GM12878 (cell line): Measurements from ENCODE around the gene COA1. TPM values are rescaled to one million over a fixed set of nuclear protein-coding genes. Genes with fewer than 3 reads are reported as not detected.

Source experiments
- ATAC-seq: fragments of 200-7000 bp; cut with Tn5 transposase; 3 replicates; pipeline ENCODE4 v1.9.1; 2020; ENCODE audit warnings: mild to moderate bottlenecking, moderate library complexity
- BruUV-seq: library from RNA; stranded (reverse); fragments of 400-500 nt; replicated peaks from 2 replicates; lab custom pipeline; 2021; lab: Mats Ljungman, UMichigan
- CTCF ChIA-PET: fragments of 300-600 bp; sonication (Branson Sonifier 250); formaldehyde crosslinking; extraction: SDS; loops from one replicate; lab custom pipeline; 2021; ENCODE audit warnings: inconsistent platforms; lab: Yijun Ruan, JAX
- POLR2A ChIA-PET: fragments of 350-600 bp; formaldehyde crosslinking; extraction: SDS; loops from one replicate; lab custom pipeline; 2021; ENCODE audit warnings: inconsistent platforms; lab: Charles Lee
- RAD21 ChIA-PET: fragments of 300-600 bp; sonication (Branson Sonifier 250); formaldehyde crosslinking; loops from one replicate; lab custom pipeline; 2023; ENCODE audit warnings: antibody characterized with exemption; ENCODE audit not compliant: unreplicated experiment; lab: Charles Lee
- SMC1A ChIA-PET: fragments of 300-600 bp; sonication (Branson Sonifier 250); formaldehyde crosslinking; loops from one replicate; lab custom pipeline; 2023; ENCODE audit not compliant: unreplicated experiment, uncharacterized antibody; lab: Charles Lee
- DNase-seq: peaks from one replicate; pipeline ENCODE4 v3.0.0-alpha.2; 2011; ENCODE audit warnings: low read depth, low spot score
- FAIRE-seq: peaks from 3 replicates; lab custom pipeline; 2011; peaks lifted over from hg19 to GRCh38; lab: Jason Lieb, UNC
- H2AFZ ChIP-seq: 2 replicates; pipeline ENCODE4 v1.6.0; 2011; ENCODE audit warnings: low read depth, low read length, control low read depth; ENCODE audit not compliant: control insufficient read depth
- H3K27ac ChIP-seq: 2 replicates; pipeline ENCODE4 v1.5.1; 2011; ENCODE audit warnings: control low read depth; ENCODE audit not compliant: control insufficient read depth, insufficient read depth
- H3K27me3 ChIP-seq, 2 experiments: replicated peaks in 1 of 2; 2 replicates each; pipeline versions ENCODE4 v1.6.0 to v1.6.1; 2011; ENCODE audit warnings: low read length in 1 of 2; ENCODE audit not compliant: control insufficient read depth in 2 of 2, insufficient read depth in 2 of 2
- H3K36me3 ChIP-seq, 2 experiments: 2 replicates each; pipeline ENCODE4 v1.5.1; 2011; ENCODE audit warnings: low read length in 1 of 2; ENCODE audit not compliant: control insufficient read depth in 2 of 2, insufficient read depth in 2 of 2
- H3K4me1 ChIP-seq: 2 replicates; pipeline ENCODE4 v1.6.1; 2011; ENCODE audit warnings: mild to moderate bottlenecking, low read length, moderate library complexity, mixed read lengths; ENCODE audit not compliant: control insufficient read depth, insufficient read depth
- H3K4me2 ChIP-seq: 2 replicates; pipeline ENCODE4 v1.6.0; 2011; ENCODE audit warnings: control low read depth; ENCODE audit not compliant: control insufficient read depth, insufficient read depth
- H3K4me3 ChIP-seq: fragments of 200-600 bp; sonication (generic); 2 replicates; pipeline ENCODE4 v1.5.1; 2016
- H3K79me2 ChIP-seq: 2 replicates; pipeline ENCODE4 v1.6.0; 2011; ENCODE audit warnings: low read length; ENCODE audit not compliant: control insufficient read depth, insufficient read depth
- H3K9ac ChIP-seq: 2 replicates; pipeline ENCODE4 v1.8.0; 2011; ENCODE audit warnings: low read length, control low read depth, mixed read lengths; ENCODE audit not compliant: control insufficient read depth, insufficient read depth
- H3K9me3 ChIP-seq: replicated peaks from 3 replicates; pipeline ENCODE4 v1.5.1; 2011; ENCODE audit warnings: mild to moderate bottlenecking, low read length; ENCODE audit not compliant: control insufficient read depth, insufficient read depth
- H4K20me1 ChIP-seq: 2 replicates; pipeline ENCODE4 v1.6.0; 2011; ENCODE audit not compliant: control insufficient read depth, insufficient read depth
- BACH1 ChIP-seq: fragments of 450-650 bp; IDR thresholded peaks from 2 replicates; pipeline ENCODE4 v1.6.1; 2017; ENCODE audit warnings: mild to moderate bottlenecking, borderline replicate concordance
- BHLHE40 ChIP-seq, 2 experiments: fragments of 450-650 bp in 1 of 2; IDR thresholded peaks; 2 replicates each; pipeline ENCODE4 v1.6.1; 2011 to 2017; ENCODE audit warnings: low read depth in 2 of 2, borderline replicate concordance in 1 of 2, improper control_type of control experiment in 1 of 2, low read length in 1 of 2, mild to moderate bottlenecking in 1 of 2
- CEBPB ChIP-seq, 2 experiments: fragments of 150-350 bp in 1 of 2; IDR thresholded peaks; 2 replicates each; pipeline ENCODE4 v1.6.1; 2012 to 2014; ENCODE audit warnings: low read depth in 2 of 2, low read length in 2 of 2, borderline replicate concordance in 1 of 2, inconsistent platforms in 1 of 2
- CUX1 ChIP-seq: IDR thresholded peaks from 2 replicates; pipeline ENCODE4 v1.6.1; 2012; ENCODE audit warnings: improper control_type of control experiment, low read depth, low read length; ENCODE audit not compliant: insufficient replicate concordance
- KLF5 ChIP-seq: fragments of 450-650 bp; IDR thresholded peaks from 2 replicates; pipeline ENCODE4 v1.6.1; 2014; ENCODE audit warnings: mild to moderate bottlenecking; ENCODE audit not compliant: partially characterized antibody
- POLR2A ChIP-seq: IDR thresholded peaks from 2 replicates; pipeline ENCODE4 v1.6.1; 2011; ENCODE audit warnings: low read depth, mild to moderate bottlenecking, low read length
- POLR2AphosphoS2 ChIP-seq: IDR thresholded peaks from 2 replicates; pipeline ENCODE4 v1.6.1; 2011; ENCODE audit warnings: low read depth, mild to moderate bottlenecking, low read length, improper control_type of control experiment, moderate library complexity
- RAD51 ChIP-seq: fragments of 450-650 bp; IDR thresholded peaks from 2 replicates; pipeline ENCODE4 v1.6.1; 2016; ENCODE audit warnings: moderate library complexity, mild to moderate bottlenecking, inconsistent platforms
- SIX5 ChIP-seq: IDR thresholded peaks from 2 replicates; pipeline ENCODE4 v1.6.1; 2011; ENCODE audit warnings: mild to moderate bottlenecking, low read depth, low read length, moderate library complexity; ENCODE audit not compliant: severe bottlenecking
- SREBF2 ChIP-seq: IDR thresholded peaks from 2 replicates; pipeline ENCODE4 v1.6.1; 2012; ENCODE audit warnings: mild to moderate bottlenecking, low read length
- WRNIP1 ChIP-seq: IDR thresholded peaks from 2 replicates; pipeline ENCODE4 v1.6.1; 2011; ENCODE audit warnings: low read depth, low read length, improper control_type of control experiment, borderline replicate concordance
- WGBS: methylation state at CpG from one replicate; pipeline ENCODE4 v1.1.6; 2016; ENCODE audit warnings: low lambda C conversion rate; ENCODE audit not compliant: insufficient replicate concordance, insufficient coverage; ENCODE audit errors: missing lambda C conversion rate; 5-methylcytosine and 5-hydroxymethylcytosine counted together
- in situ Hi-C: fragments of 300-500 bp; cut with MboI; formaldehyde crosslinking; loops from 9 replicates; pipeline ENCODE4 v1.14.3; 2018; ENCODE audit warnings: mixed read lengths
- intact Hi-C: fragments of 100-400 bp; cut with micrococcal nuclease; formaldehyde crosslinking; loops from one replicate; pipeline ENCODE4 v1.14.2; 2022; ENCODE audit not compliant: unreplicated experiment
- polyA plus RNA-seq, 11 experiments: library from polyadenylated mRNA; depleted of rRNA in 4 of 11; unstranded in 6 of 11; stranded (reverse) in 5 of 11; fragments of >200 nt; fragmentation: Nextera tagmentation in 4 of 11; fragmentation: Illumina TruSeq in 1 of 11; extraction: Ambion mirVana in 4 of 11; extraction: Trizol in 1 of 11; gene quantifications; 1 replicate in 1 of 11; 2 replicates in 10 of 11; pipeline versions ENCODE4 v1.2.1 to v1.2.3, GENCODE V29; 2011 to 2016; ENCODE audit warnings: inconsistent platforms in 2 of 11, missing spikeins in 2 of 11, low read depth in 1 of 11
- total RNA-seq, 4 experiments: library from RNA; depleted of rRNA in 3 of 4; stranded (reverse); fragments of >200 nt in 3 of 4; fragmentation: Illumina TruSeq in 1 of 4; extraction: Trizol in 1 of 4; gene quantifications; 2 replicates each; pipeline versions ENCODE4 v1.2.1 to v1.2.3, GENCODE V29; 2013 to 2021

Gene COA1
- total and polyA plus RNA-seq, 10 of the 15 experiments (the other 5 are each of a cell fraction or from before 2014, with no cell fraction given), result 83.1 to 258 (median 111) TPM

DNA sequence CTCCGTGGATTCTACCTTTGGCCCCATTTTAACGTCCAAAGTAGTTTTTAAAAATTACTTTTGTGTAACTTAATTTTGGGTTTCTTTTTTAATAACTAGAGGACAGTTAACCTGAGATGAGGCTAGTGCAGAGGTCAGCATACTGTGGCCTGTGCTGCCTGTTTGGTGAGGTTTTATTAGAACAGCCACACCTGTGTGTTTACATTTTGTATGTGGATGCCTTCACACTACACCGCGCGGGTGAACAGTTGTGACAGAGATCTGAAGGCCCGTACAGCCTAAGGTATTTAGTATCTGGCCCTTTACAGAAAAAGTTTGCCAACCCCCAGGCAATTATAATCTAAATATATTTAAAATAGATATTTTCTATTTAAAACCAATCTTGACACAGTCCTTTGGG, 99.5 kb downstream of the COA1 start:
- no peak overlapping the region for H2AFZ ChIP-seq
- no peak overlapping the region for H3K27ac ChIP-seq
- ATAC-seq (no peak), FAIRE-seq (no peak), DNase-seq (no peak)
- peaks cover 17% of the 10 kb centered on the region; the same call in 1 of the 2 replicates for H3K4me1 ChIP-seq
- no peaks in the 10 kb centered on the region for H3K27me3 ChIP-seq
- H4K20me1 ChIP-seq, result no peaks in the 10 kb centered on the region; the same call in 1 of the 2 replicates
- H3K9me3 ChIP-seq, result no peaks in the 10 kb centered on the region
- POLR2A ChIA-PET, result interaction anchor here (1.0 to 1.6 kb wide), 2 partner anchors 9 to 24 kb away, joined by 4 to 6 read pairs; no protein-coding TSS in a partner anchor
- in situ Hi-C loops (no loop called here), intact Hi-C loops (loop anchor here (5.0 kb wide), 2 partner anchors 72 to 207 kb away; no protein-coding TSS in a partner anchor)
- 92% methylated on average over 6 of the region's 6 CpGs for WGBS
- no TSS peak for BruUV-seq
- peaks cover 5 to 27% of the 10 kb centered on the region in 2 experiments for H3K36me3 ChIP-seq
- RAD21 ChIA-PET, result interaction anchor here (0.9 to 4.5 kb wide), 5 partner anchors 15 to 70 kb away, joined by 3 to 23 read pairs (median 3); partner anchors contain the start of gene STK17A
- no peak overlapping the region for H3K4me3 ChIP-seq
- CTCF ChIA-PET, result interaction anchor here (0.6 to 2.3 kb wide), 4 partner anchors 15 to 135 kb away, joined by 3 to 7 read pairs (median 4); partner anchors contain the start of gene STK17A
- H3K4me2 ChIP-seq, result no peak overlapping the region
- SMC1A ChIA-PET, result interaction anchor here (0.7 to 10.9 kb wide), 6 partner anchors 10 to 71 kb away, joined by 3 to 146 read pairs (median 6); partner anchors contain the start of gene STK17A
- peaks cover 19% of the 10 kb centered on the region for H3K79me2 ChIP-seq
- TF ChIP-seq BACH1 (no peak), WRNIP1 (no peak), POLR2A (0 out of 2 replicates have a peak, but pooled peaks have one; percentile 24)
- no peak overlapping the region for H3K9ac ChIP-seq

DNA sequence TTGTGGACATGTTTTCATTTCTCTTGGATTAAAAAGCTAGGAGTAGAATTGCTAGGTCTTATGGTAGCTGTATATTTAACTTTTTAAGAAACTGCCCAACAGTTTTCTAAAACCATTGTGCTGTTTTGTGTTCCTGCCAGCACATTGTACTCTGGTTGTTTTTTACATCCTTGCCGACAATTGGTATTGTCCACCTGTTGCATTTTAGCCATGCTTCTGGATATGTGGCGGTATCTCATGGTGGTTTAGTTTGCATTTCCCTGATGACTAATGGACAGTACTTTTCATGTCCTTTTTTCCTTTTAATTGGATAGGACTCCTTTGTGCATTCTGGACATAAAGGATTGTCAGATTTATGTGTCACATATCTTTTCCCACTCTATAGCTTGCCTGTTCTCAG, 100.9 kb downstream of the COA1 start:
- ChIA-PET CTCF (interaction anchor here (0.6 to 2.3 kb wide), 10 partner anchors 11 to 1925 kb away, joined by 3 to 12 read pairs (median 3); partner anchors contain the start of gene STK17A), SMC1A (interaction anchor here (0.7 to 10.9 kb wide), 8 partner anchors 9 to 71 kb away, joined by 4 to 146 read pairs (median 9); partner anchors contain the start of gene STK17A), RAD21 (interaction anchor here (1.4 to 4.5 kb wide), 4 partner anchors 17 to 73 kb away, joined by 4 to 23 read pairs (median 8); partner anchors contain the start of gene STK17A), POLR2A (interaction anchor here (1.1 kb wide), 1 partner anchor 10 kb away, joined by 7 read pairs; no protein-coding TSS in a partner anchor)
- FAIRE-seq (no peak), DNase-seq (no peak), ATAC-seq (no peak)
- no peak overlapping the region for H3K27ac ChIP-seq
- H3K4me3 ChIP-seq, result no peak overlapping the region
- in situ Hi-C loops (no loop called here), intact Hi-C loops (loop anchor here (5.0 kb wide), 2 partner anchors 74 to 209 kb away; no protein-coding TSS in a partner anchor)
- H4K20me1 ChIP-seq, result no peaks in the 10 kb centered on the region; the same call in 1 of the 2 replicates
- BruUV-seq, result no TSS peak
- 100% methylated on average over 2 of the region's 2 CpGs for WGBS
- no peaks in the 10 kb centered on the region for H3K9me3 ChIP-seq
- no peak overlapping the region for H2AFZ ChIP-seq
- peaks cover 25% of the 10 kb centered on the region for H3K4me1 ChIP-seq
- H3K79me2 ChIP-seq, result peaks cover 33% of the 10 kb centered on the region
- H3K4me2 ChIP-seq, result no peak overlapping the region
- H3K27me3 ChIP-seq, result no peaks in the 10 kb centered on the region
- no peak overlapping the region for H3K9ac ChIP-seq
- H3K36me3 ChIP-seq, result peaks cover 5 to 28% of the 10 kb centered on the region in 2 experiments
- TF ChIP-seq SIX5, result no peak
- no peak for TF ChIP-seq KLF5
- no peak for TF ChIP-seq POLR2AphosphoS2
- no peak for TF ChIP-seq CEBPB (IDR thresholded peaks at IDR 0.05; ENCODE audit: borderline replicate concordance in 1 of 2, low read depth in 2 of 2, low read length in 2 of 2)
- no peak for TF ChIP-seq SREBF2
- TF ChIP-seq RAD51, result no peak
- no peak for TF ChIP-seq BHLHE40 (IDR thresholded peaks at IDR 0.05; ENCODE audit: borderline replicate concordance in 1 of 2, low read depth in 2 of 2, low read length in 1 of 2)
- TF ChIP-seq CUX1, result no peak
